ENCODE results near the gene MAD1L1.
"Not testable (repeated sequence)": the region's sequence is repeated elsewhere in the genome, so short reads cannot be mapped to it uniquely, and the experiment has no call there.

MAD1L1 gene

DNA sequence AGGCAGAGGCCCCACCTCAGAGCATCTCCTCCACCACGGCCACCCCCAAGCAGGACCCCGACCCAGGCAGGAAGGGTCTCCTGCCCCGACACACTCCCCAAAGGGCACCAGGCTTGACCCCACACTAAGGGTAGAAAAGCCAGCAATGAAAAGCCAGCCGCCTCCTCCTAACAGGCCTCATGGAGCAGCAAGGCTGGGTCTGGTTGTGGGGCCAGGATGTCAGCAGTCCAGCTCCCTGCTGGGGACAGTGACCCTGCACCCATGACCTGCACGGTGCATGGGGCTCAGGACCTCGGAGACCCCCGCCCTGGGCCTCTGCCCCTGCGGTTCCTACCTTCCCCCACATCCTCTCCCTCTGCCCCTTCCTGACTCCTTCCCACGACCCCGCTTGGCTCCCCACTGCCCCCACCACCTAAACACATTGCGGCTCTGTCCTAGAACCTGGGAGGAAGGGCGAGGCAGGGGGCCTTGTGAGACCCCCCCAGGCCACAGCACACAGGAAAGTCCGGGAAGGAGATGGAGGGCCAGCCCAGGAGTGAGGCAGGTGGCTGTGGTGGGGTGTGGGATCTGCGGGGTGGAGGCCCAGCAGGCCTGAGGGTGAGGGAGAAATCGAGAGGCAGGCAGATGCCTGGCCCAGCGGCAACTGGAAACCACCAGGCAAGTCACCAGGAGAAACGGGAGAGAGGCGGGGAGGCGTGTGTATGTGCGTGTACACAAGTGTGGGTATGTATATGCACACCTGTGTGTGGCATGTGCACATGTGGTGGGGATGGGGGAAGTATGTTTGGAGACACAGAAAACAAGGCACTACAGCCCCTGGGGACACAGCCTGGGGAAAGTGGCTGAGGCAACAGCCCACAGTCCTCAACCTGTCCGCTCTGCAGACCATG, 229.9 kb downstream of the MAD1L1 start:
- DNase-seq (ENCODE audit: low read depth), result no peak

DNA sequence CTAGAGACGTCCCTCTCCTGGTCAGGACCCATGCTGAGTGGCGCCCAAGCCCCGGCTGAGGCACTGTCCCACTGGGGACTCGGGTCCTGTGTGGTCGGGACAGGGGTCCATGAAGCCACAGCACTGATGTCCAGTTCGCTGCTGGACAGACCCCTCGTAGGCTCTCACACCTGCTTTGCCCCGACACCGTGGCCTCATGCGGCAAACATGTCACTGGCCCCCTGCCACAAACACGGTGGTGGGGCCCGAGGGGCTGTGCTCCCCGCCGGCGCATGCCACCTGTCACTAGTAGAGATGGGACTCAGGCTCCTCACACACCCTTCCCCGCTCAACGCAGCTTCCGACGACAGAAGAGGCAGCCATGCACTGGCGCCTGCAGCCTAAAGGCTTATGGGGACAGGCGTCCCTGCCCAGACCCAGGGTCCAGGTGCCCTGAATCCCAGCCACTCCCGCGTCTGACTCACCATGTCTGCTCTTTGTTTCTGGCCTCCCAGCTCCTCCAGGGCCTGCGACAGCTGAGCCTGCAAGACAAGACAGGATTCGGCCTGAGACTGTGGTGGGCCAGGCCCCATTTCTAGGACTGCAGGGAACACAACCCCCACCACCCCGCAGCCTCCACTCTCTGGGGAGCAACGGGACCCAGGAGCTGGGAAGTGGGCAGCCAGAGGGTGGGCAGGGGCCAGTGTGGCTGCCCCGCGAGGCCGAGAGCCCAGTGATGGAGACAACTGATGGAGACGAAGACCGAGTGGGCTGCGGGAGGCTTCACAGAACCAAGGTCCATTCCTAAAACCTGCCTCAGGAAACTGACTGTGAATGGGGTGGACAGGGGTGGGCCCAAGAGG, 230.9 kb downstream of the MAD1L1 start:
- no peak for DNase-seq (ENCODE audit: low read depth)

DNA sequence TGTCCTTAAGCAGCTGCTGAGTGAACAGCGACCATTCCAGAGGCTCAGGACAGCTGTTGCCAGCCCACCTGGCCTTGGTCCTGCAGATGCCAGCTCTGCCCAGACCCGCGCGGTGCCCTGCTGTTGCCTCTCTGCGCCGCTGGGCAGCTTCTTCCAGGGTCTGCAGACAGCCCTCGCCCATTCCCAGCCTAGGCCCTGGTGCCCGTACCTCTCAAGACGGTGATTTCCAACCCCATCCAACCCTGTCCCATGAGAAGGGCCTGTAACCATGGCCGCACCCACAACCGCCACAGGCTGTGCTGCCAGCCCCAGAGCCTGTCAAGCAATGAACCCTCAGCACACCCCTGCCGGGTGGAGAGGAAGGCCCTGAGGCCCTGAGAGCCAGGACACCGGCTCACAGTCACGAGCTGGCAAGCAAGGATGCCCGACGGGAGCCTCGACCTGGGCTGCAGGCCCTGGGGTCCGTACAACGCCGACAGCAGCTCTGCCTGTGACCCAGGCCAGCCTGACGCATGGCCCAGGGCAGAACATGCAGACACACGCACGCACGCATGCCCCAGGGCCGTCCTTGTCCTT, 231.9 kb downstream of the MAD1L1 start:
- no peak for DNase-seq (ENCODE audit: low read depth)

DNA sequence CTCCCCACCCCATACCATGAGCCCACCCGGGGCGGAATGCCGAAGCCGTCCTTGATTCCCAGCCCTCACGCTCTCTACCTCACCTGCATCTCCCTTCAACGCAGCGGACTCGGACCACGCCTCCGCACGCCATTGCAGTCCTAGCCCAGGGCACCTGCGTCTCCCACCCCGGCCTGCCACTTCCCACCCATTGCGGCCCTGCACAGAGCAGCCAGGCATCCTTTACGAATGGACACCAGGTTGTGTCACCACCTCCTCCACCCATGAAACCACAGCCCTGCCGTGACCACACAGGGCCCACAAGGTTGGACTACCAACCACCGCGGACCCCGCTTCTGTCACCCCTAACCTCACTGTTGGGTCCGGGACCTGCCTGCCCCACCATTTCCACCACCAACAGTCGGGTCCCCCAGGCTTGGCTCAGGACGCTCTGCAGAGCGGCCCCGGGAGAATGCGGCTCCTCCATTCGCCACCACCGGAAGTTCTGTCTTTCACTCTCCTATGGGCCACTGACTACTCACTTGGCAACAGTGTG, 232.5 kb downstream of the MAD1L1 start:
- no peak for DNase-seq (ENCODE audit: low read depth)

DNA sequence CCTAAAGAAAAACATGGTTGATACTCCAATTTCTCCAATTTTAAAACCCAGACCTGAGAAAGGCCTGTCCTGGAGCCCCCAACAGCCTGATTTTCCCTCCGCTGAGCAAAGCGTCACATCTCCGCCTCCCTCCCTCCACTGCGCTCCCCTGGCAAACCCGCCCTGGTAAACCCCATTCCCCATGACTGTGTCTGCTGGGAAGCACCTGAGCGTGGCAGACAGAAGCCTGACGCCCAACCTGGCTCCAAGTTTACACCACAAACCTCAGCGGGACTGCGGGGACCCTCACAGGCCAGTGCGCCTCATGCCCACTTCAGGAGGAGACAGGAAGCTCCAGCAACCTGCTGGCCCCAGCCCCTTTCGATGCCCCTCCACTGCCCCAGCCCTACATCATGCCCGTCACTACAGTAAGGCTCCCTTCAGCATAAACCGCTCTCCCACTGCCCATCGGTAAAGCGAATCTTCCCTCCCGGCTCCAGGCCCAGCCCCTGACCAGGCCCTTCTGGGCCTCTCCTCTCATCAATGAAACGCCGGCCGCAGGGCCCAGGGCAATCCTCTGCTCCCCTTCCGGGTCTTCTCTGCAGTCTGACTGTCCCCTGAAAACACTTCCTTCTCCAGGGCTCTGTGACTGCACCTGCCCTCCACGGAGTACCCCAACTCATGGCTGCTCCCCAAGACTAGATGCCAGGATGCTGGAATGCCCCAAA, 233.3 kb downstream of the MAD1L1 start:
- no peak for DNase-seq (ENCODE audit: low read depth)

DNA sequence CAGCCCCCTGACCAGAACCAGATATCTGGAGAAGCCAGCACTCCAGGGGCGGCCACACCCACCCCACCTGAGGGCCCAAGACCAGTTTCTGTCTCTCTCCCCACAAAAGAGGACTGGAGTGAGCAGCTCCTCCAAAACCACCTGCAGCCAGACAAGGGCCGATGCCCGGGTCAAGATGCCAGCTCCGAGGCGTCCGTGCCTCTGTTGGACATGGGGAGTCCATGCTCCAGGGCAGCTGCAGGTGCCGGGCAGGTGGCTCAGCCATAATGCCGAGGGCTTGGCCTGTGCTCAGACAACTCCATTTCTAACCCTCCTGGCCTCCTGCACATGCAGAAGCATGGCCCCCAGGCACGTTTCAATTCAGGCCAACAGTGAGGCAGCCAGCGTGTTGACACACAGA, 234.6 kb downstream of the MAD1L1 start:
- DNase-seq (ENCODE audit: low read depth), result no peak

DNA sequence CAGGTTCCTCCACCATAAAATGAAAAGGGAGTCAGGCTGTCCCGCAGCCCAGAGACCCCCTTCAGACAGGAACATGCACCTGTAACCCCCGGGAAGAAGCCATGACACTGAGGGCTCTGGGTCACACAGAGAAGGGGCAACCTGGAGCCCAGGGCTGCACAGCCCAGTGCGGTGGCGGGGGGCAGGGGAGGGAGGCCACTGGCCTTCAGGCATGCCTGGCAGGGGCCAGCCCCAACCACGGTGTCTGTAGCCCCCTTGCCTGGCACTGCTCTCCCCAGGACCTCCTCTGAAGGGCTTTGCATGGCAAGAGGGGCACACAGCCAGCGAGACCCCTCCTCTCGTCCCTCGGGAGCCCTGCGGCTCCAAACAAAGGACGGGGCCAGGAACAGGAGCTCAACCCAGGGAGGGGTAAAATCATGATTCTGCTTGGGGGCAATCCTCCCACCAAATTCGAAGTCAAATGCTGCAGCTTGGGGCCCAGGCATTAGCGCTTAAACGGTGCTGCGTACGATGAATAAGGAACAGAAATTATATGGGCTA, 235.1 kb downstream of the MAD1L1 start:
- no peak for DNase-seq (ENCODE audit: low read depth)

DNA sequence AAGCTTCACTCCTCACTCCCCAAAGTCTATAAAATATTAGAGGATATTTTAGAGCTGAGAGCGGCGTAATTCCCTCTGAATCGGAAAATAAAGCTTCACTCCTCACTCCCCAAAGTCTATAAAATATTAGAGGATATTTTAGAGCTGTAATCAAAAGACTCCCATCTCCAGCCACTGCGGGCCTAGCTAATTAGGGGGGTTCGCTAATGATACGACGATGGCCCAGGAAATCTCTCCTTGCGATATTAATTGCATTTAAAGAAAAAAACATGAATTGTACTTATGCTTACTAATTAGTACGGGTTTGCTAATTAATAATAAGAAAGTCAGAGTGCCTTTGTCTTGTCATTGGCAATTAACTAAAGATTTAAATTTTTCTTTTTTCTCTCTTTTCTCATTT, 235.9 kb downstream of the MAD1L1 start:
- no peak for DNase-seq (ENCODE audit: low read depth)

DNA sequence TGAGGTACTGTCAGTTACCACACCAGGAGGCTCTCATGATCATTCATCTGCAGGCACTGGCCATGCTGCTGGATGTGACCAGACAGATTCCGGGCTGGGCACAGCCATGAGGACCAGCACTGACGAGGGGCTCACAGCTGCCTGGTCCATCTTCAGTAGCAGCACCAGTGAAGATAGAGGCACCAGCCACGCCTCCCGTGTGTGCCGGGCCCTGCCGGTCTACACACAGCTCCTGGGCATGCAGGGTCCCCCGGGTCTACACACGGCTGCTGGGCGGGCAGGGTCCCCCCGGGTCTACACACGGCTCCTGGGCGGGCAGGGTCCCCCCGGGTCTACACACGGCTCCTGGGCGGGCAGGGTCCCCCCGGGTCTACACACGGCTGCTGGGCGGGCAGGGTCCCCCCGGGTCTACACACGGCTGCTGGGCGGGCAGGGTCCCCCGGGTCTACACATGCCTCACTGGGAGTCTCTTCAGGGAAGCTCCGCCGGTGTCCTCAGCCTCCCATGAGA, 236.8 kb downstream of the MAD1L1 start:
- not testable (repeated sequence) for DNase-seq (ENCODE audit: low read depth)

DNA sequence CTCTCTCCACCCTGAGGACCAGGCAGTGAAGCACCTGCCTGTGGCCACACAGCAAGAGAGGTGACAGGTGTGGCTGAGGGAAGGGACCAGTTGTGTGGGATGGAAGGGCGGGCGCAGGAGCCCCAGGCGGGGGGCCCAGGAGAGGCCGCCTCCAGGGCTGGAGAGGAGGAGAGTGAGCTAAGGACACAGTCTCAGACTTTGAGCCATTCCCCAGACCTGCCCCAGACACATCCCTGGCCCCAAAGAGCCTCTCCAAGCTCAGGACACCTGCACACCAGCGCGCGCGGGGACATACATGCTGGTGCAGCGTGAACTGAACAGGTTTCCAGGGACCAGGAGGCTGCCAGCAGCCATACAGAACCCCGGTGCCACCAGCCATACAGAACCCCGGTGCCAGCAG, 237.3 kb downstream of the MAD1L1 start:
- no peak for DNase-seq (ENCODE audit: low read depth)

DNA sequence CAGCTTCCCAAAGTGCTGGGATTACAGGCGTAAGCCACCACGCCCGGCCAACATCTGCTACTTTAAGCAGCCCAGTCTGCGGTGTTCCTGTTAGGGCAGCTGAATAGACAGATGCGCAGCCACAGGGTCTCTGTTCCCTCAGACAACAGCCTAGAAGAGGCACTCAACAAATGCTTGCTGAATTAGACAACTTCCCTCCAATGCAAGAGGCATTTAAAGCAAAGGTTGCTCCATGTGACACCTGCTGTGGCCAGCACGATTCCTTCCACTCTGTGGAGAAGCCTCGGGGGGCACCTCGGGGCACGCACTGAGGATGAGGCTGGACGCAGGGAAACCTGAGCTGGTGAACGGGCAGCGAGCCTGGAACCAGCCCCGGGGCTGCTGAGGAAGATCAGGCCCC, 237.8 kb downstream of the MAD1L1 start:
- DNase-seq (ENCODE audit: low read depth), result no peak

DNA sequence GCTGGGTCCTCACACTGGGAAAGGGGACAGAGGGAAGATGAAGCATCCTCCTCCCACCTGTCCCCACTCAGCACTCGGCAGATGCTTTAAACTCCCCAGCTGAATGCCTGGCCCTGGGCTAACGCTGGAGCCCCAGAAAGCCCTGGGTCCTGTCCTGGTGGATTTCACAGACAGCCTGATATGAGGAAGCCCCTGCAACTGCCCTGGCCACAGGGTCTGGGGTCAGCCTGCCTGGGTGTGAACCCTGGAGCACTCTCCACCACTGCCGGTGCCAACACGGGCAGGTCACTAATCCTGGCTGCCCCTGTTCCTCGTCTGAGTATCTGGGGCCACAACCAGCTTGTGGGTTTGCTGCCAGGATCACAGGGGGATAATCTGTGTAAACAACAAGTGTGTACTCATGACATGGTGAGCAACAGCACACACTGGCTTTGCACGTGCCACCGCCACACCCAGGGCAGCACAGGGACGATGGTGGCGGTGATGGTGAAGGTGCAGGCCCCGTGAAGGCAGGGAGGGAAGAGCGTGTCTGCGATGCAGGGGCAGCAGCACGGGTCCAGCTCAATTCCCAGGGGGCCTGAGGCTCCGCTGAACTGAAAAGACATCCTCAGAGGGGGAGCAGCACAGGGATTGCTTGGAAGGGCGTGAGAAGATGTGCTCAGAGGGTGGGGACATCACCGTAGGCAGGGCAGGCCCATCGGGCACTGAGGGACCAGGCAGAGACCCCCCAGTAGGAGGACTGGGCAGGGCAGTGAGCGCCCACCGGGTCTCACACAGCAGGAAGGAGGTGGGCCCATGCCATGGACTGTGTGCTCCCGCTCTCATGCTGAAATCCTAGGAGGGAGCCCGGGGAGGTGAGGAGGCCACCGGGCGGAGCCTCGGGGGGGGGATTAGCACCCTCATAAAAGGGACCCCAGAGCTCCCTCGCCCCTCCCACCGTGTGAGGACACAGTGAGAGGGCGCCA, 238.7 kb downstream of the MAD1L1 start:
- DNase-seq (ENCODE audit: low read depth), result no peak

DNA sequence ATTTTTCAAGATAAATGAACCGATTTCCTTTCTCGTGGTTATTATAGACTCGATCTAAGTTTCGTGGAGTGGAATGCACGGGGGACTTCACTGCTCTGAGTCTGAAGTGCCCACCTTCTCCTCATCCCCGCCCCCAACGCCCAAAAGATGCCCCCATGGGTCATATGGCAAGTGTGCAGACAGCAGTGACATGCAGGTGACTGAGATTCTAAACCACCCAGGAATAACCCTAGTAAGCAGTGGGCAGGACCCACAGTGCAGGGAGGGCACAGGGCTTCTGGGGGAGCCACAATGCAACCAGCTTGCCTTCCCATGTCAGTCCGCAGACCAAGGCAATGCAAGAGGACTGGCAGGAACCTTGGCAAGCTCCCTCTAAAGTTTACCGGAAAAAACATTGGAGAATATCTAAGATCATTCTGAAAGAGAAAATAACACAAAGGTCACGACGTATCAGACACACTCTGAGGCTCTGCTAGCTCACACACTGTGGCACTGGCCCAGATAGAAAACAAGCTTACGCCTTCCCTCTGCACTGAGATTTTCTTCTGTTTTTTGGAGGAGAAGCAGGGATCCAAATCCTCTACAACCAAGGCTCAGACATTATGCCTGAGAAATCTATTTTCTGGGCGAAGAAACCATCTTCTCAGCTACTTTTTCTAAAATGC, 239.6 kb downstream of the MAD1L1 start:
- DNase-seq (ENCODE audit: low read depth), result no peak

DNA sequence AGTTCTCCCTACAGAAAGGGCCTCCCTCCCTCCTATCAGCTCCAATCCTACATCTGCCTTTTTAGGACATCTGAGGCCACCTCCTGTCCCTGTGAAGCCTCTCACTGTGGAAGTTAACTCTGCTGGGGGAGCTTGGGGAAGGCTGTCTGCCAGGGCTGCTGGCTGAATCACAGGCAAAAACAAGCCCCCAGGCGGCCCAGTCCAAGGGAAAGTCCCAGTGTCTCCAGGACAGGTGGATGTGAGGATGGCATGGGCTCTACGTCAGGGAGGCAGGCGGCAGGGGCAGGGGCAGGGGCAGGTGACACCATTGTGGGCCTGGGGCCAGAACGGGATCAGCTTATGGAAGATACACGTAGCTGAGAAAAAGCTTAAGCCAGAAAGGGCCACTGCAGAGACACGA, 240.2 kb downstream of the MAD1L1 start:
- no peak for DNase-seq (ENCODE audit: low read depth)

DNA sequence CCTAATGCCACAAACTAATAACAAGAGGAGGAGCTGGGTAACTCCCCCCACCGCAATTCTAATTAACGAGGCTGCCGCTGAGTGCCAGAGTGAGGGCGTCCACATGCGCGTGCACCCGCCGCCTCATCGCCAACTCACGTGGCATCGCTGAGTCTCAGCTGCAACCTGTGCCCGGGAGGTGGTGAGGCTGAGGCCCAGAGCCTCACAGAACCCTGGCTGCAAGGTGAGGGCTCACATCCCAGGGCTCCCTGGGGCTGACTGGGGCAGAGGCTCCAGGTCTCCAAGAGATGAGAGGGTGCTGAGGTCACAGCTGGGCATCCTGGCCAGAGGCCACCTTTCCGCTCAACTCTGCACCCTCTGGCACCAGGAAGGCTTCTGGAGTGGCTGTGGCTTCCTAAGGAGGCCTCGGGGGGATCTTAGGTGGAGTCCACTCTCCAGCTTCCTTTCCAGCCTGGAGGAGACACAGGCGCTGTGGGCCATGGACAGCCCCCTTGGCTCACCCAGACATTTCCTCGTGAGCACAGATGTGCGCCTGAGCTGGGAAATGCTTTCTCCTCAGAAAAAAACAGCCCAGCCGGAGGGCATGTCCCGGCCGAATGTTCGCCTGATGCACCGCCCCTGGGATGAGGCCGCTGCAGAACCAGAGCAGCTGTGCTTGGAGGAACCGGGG, 242.6 kb downstream of the MAD1L1 start:
- DNase-seq (ENCODE audit: low read depth), result no peak

DNA sequence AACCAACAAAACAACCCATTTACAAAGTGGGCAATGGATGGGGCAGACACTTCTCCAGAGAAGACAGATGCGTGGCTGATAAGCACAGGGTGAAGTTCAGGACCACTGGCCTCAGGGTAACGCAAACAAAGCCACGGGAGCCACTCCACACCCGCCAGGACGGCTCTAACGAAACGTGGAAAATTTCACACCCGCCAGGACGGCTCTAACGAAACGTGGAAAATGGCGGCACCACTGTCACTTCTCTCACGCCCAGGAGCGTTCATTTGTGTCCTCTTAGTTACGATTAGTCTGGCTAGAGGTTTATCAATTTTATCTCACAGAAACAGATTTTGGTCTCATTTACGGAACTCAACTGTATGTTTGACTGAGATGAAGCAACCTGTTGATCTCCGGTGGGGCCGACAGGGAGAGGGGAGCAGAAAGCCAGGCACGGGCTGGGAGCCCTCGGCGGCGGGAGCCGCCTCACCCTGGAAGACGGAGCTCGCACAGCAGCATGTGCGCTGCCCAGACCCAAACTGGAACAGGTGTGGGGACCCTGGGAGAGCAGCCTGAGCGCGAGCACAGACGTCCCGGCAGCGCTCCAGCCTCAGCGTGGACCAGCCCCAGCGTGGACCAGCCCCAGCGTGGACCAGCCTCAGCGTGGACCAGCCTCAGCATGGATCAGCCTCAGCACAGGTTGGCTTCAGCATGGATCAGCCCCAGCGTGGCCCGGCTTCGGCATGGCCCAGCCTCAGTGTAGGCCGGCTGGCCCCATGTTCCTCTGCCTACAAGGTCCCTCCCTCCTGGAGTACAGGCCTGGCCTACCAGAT, 243.5 kb downstream of the MAD1L1 start:
- DNase-seq (ENCODE audit: low read depth), result no peak

DNA sequence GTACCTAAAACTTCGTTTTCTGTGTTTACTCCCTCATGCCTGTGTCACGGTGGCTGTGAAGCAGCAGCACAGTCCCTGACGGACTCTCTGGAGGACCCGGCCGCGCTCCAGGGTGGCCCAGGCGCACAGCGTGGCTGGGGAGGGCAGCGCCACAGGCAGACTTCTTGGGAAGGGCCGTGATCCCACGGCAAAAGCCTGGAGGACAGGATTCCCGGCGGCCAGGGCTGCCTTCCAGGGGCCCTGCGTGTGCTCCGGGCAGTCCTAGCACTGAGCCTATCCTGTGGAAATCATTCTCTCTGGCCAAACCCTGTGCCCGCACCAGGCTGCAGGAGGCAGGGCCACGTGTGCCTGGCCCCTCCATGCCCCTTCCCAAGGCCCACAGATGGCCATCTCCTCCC, 244.2 kb downstream of the MAD1L1 start:
- DNase-seq (ENCODE audit: low read depth), result no peak
